ENCODE measurements around the gene FOXC1.
A peak's percentile ranks its signal among the peaks of the same experiment; 100 is the strongest.

FOXC1 gene

DNA sequence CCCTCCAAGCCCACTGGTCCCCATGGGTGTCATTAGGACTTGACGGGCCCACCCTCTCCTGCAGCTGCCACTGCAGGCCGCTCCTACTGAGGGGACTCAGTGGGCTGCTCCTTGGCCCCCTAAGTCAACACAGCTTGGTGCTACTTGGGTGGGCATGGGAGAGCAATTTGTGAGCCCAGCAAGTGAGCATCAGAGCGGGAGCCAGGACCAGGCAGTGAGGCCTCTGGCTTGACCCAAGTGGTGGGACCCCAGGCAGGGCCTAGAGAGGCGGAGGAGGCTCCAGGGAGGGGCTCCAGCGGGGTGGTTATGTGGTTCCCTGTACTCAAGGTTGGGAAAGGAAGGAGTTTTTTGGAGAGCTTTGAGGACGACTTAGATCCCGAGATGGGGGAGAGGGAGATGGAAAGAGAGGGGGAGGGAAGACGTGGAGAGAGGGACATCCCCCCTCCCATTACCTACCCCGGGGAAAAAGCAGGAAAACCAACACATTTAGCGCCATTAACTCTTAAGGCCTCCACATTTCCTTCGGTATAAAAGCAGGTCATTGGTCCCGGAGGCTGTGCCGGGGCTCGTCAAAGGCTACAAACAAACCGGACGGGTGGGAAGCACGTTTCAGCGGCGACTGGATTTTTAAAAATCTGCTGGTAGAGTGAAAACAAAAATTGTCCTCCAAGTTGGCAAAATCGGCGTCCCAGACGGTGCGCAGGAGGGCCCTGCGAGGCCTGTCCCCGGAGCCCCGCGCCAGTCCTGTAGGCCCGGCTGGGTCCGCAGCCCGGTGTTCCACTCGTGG lies 8.8 kb downstream of the FOXC1 start:
- no peak for DNase-seq
- in situ Hi-C loops (cut with HindIII; ENCODE audit: low pct_ligation_motif_present, low pct_unique_long_range_greater_than_20kb, low sequenced_read_pairs): no loop called here

GRCh38 chr6:1619098-1619672 lies 9.5 kb downstream of the FOXC1 start:
- DNase-seq: no peak
- in situ Hi-C loops (cut with HindIII; ENCODE audit: low pct_ligation_motif_present, low pct_unique_long_range_greater_than_20kb, low sequenced_read_pairs): no loop called here

GRCh38 chr6:1619673-1620503 lies 10.2 kb downstream of the FOXC1 start:
- no peak for DNase-seq
- in situ Hi-C loops (cut with HindIII; ENCODE audit: low pct_ligation_motif_present, low pct_unique_long_range_greater_than_20kb, low sequenced_read_pairs): no loop called here

- in situ Hi-C loops (cut with HindIII; ENCODE audit: low pct_ligation_motif_present, low pct_unique_long_range_greater_than_20kb, low sequenced_read_pairs): no loop called here
- no peak for DNase-seq
Observed at GRCh38 chr6:1620504-1621069, 10.9 kb downstream of the FOXC1 start.

- DNase-seq: no peak
- in situ Hi-C loops (cut with HindIII; ENCODE audit: low pct_ligation_motif_present, low pct_unique_long_range_greater_than_20kb, low sequenced_read_pairs): no loop called here
Observed at GRCh38 chr6:1621070-1621701, 11.5 kb downstream of the FOXC1 start.

DNA sequence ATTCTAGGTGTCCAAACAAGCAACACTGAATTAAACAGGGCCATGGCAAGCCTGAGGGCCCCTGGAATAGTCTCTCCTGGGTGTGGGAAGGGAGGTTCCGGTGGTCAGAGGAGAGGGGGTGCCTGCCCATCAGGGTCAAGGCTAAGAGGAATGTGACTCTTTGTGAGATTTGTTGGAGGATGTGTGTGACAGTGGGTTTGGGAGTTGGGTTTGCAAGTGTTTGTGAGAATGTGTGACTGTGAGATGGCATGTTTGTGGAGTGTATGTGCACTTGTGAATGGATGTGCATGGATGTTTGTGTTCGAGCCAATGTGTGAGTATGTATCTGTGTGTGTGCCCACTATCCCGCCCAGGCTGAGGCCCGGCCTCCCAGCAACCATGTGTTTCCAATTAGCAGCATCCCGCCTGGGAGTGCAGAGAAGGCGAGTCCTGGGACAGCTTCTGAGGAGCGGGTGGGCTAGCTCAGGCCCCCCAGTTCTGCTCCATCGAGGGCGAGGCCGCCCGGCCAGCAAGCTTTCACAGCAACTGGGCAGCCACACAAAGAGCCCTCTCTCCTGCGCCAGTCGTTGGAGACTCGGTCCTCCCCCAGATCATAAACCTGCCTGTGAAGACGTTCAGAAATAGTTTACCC lies 12.6 kb downstream of the FOXC1 start:
- DNase-seq: no peak
- in situ Hi-C loops (cut with HindIII; ENCODE audit: low pct_ligation_motif_present, low pct_unique_long_range_greater_than_20kb, low sequenced_read_pairs): no loop called here

GRCh38 chr6:1622851-1623768 lies 13.4 kb downstream of the FOXC1 start:
- DNase-seq: no peak
- in situ Hi-C loops (cut with HindIII; ENCODE audit: low pct_ligation_motif_present, low pct_unique_long_range_greater_than_20kb, low sequenced_read_pairs): no loop called here

GRCh38 chr6:1623769-1624057 lies 14.0 kb downstream of the FOXC1 start:
- in situ Hi-C loops (cut with HindIII; ENCODE audit: low pct_ligation_motif_present, low pct_unique_long_range_greater_than_20kb, low sequenced_read_pairs): no loop called here
- no peak for DNase-seq

GRCh38 chr6:1624058-1624850 lies 14.5 kb downstream of the FOXC1 start:
- peak; percentile 12 for DNase-seq
- in situ Hi-C loops (cut with HindIII; ENCODE audit: low pct_ligation_motif_present, low pct_unique_long_range_greater_than_20kb, low sequenced_read_pairs): no loop called here

GRCh38 chr6:1624851-1625781 lies 15.4 kb downstream of the FOXC1 start:
- peak; percentile 47 for DNase-seq
- in situ Hi-C loops (cut with HindIII; ENCODE audit: low pct_ligation_motif_present, low pct_unique_long_range_greater_than_20kb, low sequenced_read_pairs): no loop called here

GRCh38 chr6:1625794-1626435 lies 16.2 kb downstream of the FOXC1 start:
- in situ Hi-C loops (cut with HindIII; ENCODE audit: low pct_ligation_motif_present, low pct_unique_long_range_greater_than_20kb, low sequenced_read_pairs): no loop called here
- DNase-seq: no peak

GRCh38 chr6:1626481-1626880 lies 16.8 kb downstream of the FOXC1 start:
- in situ Hi-C loops (cut with HindIII; ENCODE audit: low pct_ligation_motif_present, low pct_unique_long_range_greater_than_20kb, low sequenced_read_pairs): no loop called here
- no peak for DNase-seq

- no peak for DNase-seq
- in situ Hi-C loops (cut with HindIII; ENCODE audit: low pct_ligation_motif_present, low pct_unique_long_range_greater_than_20kb, low sequenced_read_pairs): no loop called here
Observed at GRCh38 chr6:1627827-1628560, 18.3 kb downstream of the FOXC1 start.

GRCh38 chr6:1629316-1629715 lies 19.6 kb downstream of the FOXC1 start:
- DNase-seq: no peak

DNA sequence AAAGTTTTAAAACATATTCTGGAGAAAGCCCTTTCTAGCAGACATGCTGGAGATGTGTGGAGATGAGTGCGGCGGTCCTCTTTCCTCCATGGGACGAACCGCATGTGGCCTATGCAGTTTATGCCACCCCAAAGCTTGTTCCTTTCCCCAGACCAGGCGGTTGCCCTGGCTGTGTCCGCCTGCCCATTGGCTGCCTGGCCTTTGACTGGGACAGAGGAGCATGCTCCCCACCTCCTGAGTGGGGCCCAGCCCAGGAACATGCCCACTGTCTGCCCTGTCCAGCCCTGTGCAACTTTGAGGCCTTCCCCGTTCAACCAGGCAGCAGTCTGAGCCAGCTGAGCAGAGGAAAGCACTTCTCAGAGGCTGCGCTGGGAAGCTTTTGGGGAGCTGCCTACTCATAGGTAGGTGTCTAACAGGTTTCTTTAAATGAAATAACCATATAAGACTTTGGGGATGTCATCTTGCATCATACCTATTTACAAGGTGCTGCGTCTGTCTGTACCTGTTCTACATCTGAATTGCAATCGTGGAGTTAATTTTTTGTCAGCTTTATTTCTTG lies 20.6 kb downstream of the FOXC1 start:
- DNase-seq: no peak
- in situ Hi-C loops (cut with HindIII; ENCODE audit: low pct_ligation_motif_present, low pct_unique_long_range_greater_than_20kb, low sequenced_read_pairs): no loop called here

More at GRCh38 chr6:1629316-1629715, 19.6 kb downstream of the FOXC1 start:
- in situ Hi-C loops (cut with HindIII; ENCODE audit: low pct_ligation_motif_present, low pct_unique_long_range_greater_than_20kb, low sequenced_read_pairs): no loop called here
